OCI-LY1 (cell line): ENCODE data around the gene RUNX1.

Experiments
- CTCF ChIP-seq: fragments of 200-600 bp; sonication (generic), shearing (Covaris generic); IDR thresholded peaks from 2 replicates; pipeline ENCODE4 v1.5.1; 2017; ENCODE audit warnings: mild to moderate bottlenecking, antibody characterized with exemption, low read length, moderate library complexity, mixed read lengths
- EZH2 ChIP-seq: fragments of 200-600 bp; sonication (generic), shearing (Covaris generic); IDR thresholded peaks from 2 replicates; pipeline ENCODE4 v1.8.0; 2017; ENCODE audit warnings: borderline replicate concordance, mixed run types, mild to moderate bottlenecking, antibody characterized with exemption, low read length, moderate library complexity, mixed read lengths

- TF ChIP-seq CTCF = no peak
- no peak for TF ChIP-seq EZH2
Measured at GRCh38 chr21:35042836-35043235, 6.3 kb downstream of the RUNX1 start.
